WTC11 (cell line): Measurements from ENCODE around the gene HDAC5. TPM values are rescaled to one million over a fixed set of nuclear protein-coding genes. Genes with fewer than 3 reads are reported as not detected.

Experiments used
- ATAC-seq: fragments of 200-7000 bp; cut with Tn5 transposase; 2 replicates; pipeline ENCODE4 v1.10.0; 2021; ENCODE audit warnings: mild to moderate bottlenecking, moderate library complexity
- CTCF ChIA-PET: fragments of 300-600 bp; sonication (Branson Sonifier 250); formaldehyde crosslinking; loops from one replicate; lab custom pipeline; 2021; ENCODE audit warnings: antibody characterized with exemption; lab: Charles Lee
- POLR2A ChIA-PET: fragments of 350-600 bp; sonication (Branson Sonifier 250); formaldehyde crosslinking; loops from one replicate; lab custom pipeline; 2021; ENCODE audit warnings: antibody characterized with exemption; lab: Charles Lee
- DNase-seq: peaks from one replicate; pipeline ENCODE4 v3.0.0; 2021; ENCODE audit warnings: low spot score
- H3K27ac Mint-ChIP-seq: 2 replicates; pipeline ENCODE4 v1.8.0; 2021; ENCODE audit warnings: mixed read lengths
- H3K27me3 Mint-ChIP-seq: 2 replicates; pipeline ENCODE4 v1.8.0; 2021; ENCODE audit warnings: low read depth, mild to moderate bottlenecking, moderate library complexity, mixed read lengths
- H3K36me3 Mint-ChIP-seq: 2 replicates; pipeline ENCODE4 v1.8.0; 2021; ENCODE audit warnings: mixed read lengths
- H3K4me1 Mint-ChIP-seq: 2 replicates; pipeline ENCODE4 v1.8.0; 2022; ENCODE audit warnings: mixed read lengths
- H3K4me3 Mint-ChIP-seq: 2 replicates; pipeline ENCODE4 v1.8.0; 2021; ENCODE audit warnings: mild to moderate bottlenecking, moderate library complexity, mixed read lengths
- H3K9me3 Mint-ChIP-seq: 2 replicates; pipeline ENCODE4 v1.8.0; 2021; ENCODE audit warnings: mixed read lengths
- CREM ChIP-seq: sonication (generic); formaldehyde crosslinking; IDR thresholded peaks from 2 replicates; pipeline ENCODE4 v1.8.1; 2022; ENCODE audit warnings: mild to moderate bottlenecking, missing genetic modification reagents, moderate library complexity
- ELF4 ChIP-seq: sonication (generic); formaldehyde crosslinking; IDR thresholded peaks from 2 replicates; pipeline ENCODE4 v1.8.1; 2022; ENCODE audit warnings: low read depth, mild to moderate bottlenecking, moderate library complexity, missing genetic modification reagents
- ESRRA ChIP-seq: sonication (generic); formaldehyde crosslinking; IDR thresholded peaks from 2 replicates; pipeline ENCODE4 v1.8.1; 2022; ENCODE audit warnings: mild to moderate bottlenecking, missing genetic modification reagents, borderline replicate concordance
- FOXJ3 ChIP-seq: sonication (generic); formaldehyde crosslinking; IDR thresholded peaks from 2 replicates; pipeline ENCODE4 v1.9.0; 2021; ENCODE audit warnings: missing genetic modification reagents, mild to moderate bottlenecking, borderline replicate concordance
- GRHL2 ChIP-seq: fragments of 250-450 bp; sonication (Bioruptor Pico); IDR thresholded peaks from 2 replicates; pipeline ENCODE4 v1.8.0; 2022; ENCODE audit warnings: mild to moderate bottlenecking, moderate library complexity; ENCODE audit not compliant: insufficient replicate concordance, severe bottlenecking
- HMGA2 ChIP-seq: fragments of 250-450 bp; sonication (Bioruptor Pico); IDR thresholded peaks from 2 replicates; pipeline ENCODE4 v1.4.0; 2021; ENCODE audit warnings: mild to moderate bottlenecking, moderate library complexity
- JAZF1 ChIP-seq: fragments of 250-450 bp; sonication (Bioruptor Pico); IDR thresholded peaks from 2 replicates; pipeline ENCODE4 v1.9.0; 2021; ENCODE audit warnings: moderate library complexity, mild to moderate bottlenecking, inconsistent platforms
- NR3C1 ChIP-seq: sonication (generic); formaldehyde crosslinking; conservative IDR thresholded peaks from 2 replicates; pipeline ENCODE4 v1.8.1; 2023; ENCODE audit warnings: low read depth, mild to moderate bottlenecking, missing genetic modification reagents
- RELA ChIP-seq: sonication (generic); formaldehyde crosslinking; IDR thresholded peaks from 2 replicates; pipeline ENCODE4 v1.8.1; 2022; ENCODE audit warnings: missing genetic modification reagents, mild to moderate bottlenecking, borderline replicate concordance
- RORB ChIP-seq: fragments of 250-450 bp; sonication (Bioruptor Pico); IDR thresholded peaks from 2 replicates; pipeline ENCODE4 v1.9.0; 2021; ENCODE audit warnings: mild to moderate bottlenecking
- SMAD3 ChIP-seq: sonication (generic); formaldehyde crosslinking; IDR thresholded peaks from 2 replicates; pipeline ENCODE4 v1.8.0; 2022; ENCODE audit warnings: missing genetic modification reagents, mild to moderate bottlenecking, borderline replicate concordance
- TCF7 ChIP-seq: sonication (generic); formaldehyde crosslinking; IDR thresholded peaks from 2 replicates; pipeline ENCODE4 v1.8.0; 2022; ENCODE audit warnings: mild to moderate bottlenecking, low read depth, missing genetic modification reagents, moderate library complexity
- TP53 ChIP-seq: sonication (generic); formaldehyde crosslinking; IDR thresholded peaks from 2 replicates; pipeline ENCODE4 v1.8.1; 2023; ENCODE audit warnings: mild to moderate bottlenecking, missing genetic modification reagents
- ZBTB21 ChIP-seq: sonication (generic); formaldehyde crosslinking; IDR thresholded peaks from 2 replicates; pipeline ENCODE4 v1.8.1; 2023; ENCODE audit warnings: mild to moderate bottlenecking, missing genetic modification reagents, borderline replicate concordance
- ZNF232 ChIP-seq: sonication (generic); formaldehyde crosslinking; IDR thresholded peaks from 2 replicates; pipeline ENCODE4 v1.8.0; 2022; ENCODE audit warnings: mild to moderate bottlenecking, missing genetic modification reagents
- ZNF317 ChIP-seq: sonication (generic); formaldehyde crosslinking; IDR thresholded peaks from 2 replicates; pipeline ENCODE4 v1.8.1; 2023; ENCODE audit warnings: low read depth, mild to moderate bottlenecking, moderate library complexity, missing genetic modification reagents, borderline replicate concordance
- total RNA-seq: library from RNA; stranded (reverse); gene quantifications from 3 replicates; pipeline ENCODE4 v1.2.3, GENCODE V29; 2021
- TF ChIP-seq, protein P1 (sequence below): sonication (generic); formaldehyde crosslinking; IDR thresholded peaks from 2 replicates; pipeline ENCODE4 v1.8.1; 2023; ENCODE audit warnings: mild to moderate bottlenecking, moderate library complexity, missing genetic modification reagents
- TF ChIP-seq, protein P2 (sequence below): fragments of 250-450 bp; sonication (Bioruptor Pico); conservative IDR thresholded peaks from 2 replicates; pipeline ENCODE4 v1.9.0; 2021; ENCODE audit warnings: mild to moderate bottlenecking
- TF ChIP-seq, protein P3 (sequence below): sonication (generic); formaldehyde crosslinking; IDR thresholded peaks from 2 replicates; pipeline ENCODE4 v1.8.1; 2023; ENCODE audit warnings: mild to moderate bottlenecking, missing genetic modification reagents, moderate library complexity
- TF ChIP-seq, protein P4 (sequence below): sonication (generic); formaldehyde crosslinking; IDR thresholded peaks from 2 replicates; pipeline ENCODE4 v1.8.0; 2022; ENCODE audit warnings: mild to moderate bottlenecking, missing genetic modification reagents
- TF ChIP-seq, protein P5 (sequence below): fragments of 200-600 bp; IDR thresholded peaks from 2 replicates; pipeline ENCODE4 v1.8.0; 2022; ENCODE audit warnings: antibody characterized with exemption
- TF ChIP-seq, protein P6 (sequence below): sonication (generic); formaldehyde crosslinking; IDR thresholded peaks from 2 replicates; pipeline ENCODE4 v1.8.0; 2023; ENCODE audit warnings: mild to moderate bottlenecking, missing genetic modification reagents

HDAC5 gene
- total RNA-seq, 1 experiment from 2014 or later: 61.6 TPM

DNA sequence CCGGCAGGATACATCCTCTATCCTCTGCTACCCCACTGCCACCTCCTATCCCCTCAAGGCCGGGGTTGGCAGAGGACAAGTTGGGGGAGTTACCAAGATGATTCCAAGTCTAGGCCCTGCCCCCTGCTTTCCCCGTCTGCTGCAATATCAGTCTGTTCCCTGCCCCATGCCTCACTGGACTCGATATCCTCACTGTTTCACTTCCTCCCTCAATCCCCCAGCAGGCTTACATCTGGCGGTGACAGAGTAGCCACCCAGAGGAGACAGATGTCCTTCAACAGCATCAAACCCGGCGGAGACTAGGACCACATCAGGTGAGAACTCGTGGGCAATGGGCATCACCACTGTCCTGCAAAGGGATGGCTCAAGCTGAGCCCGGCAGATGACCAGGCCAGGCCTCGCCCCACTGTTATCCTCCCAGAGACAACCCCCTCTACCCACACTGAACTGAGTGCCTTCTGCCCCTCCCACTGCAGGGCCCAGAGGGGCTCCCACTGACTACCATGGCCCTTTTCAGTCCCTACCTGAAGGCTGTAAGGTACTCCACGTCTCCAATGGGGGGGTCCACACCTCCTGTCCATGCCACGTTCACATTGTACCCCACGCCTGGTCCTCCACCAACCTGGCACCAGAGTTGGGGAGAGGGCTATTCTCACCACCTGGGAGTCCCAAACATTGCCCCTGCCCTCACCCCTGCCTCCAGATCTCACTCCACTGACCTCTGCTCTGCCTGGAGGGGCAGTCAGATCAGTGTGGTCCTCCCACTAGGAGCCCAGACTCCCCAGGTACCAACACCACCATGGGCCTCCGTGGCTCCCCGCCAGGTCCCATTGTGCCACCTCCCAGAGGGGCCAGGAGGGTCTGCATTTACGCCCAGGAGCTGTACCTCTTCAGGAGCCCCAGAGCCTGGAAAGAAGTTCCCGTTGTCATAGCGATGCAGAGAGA is 43.3 kb downstream of the HDAC5 start:
- TF ChIP-seq FOXJ3 (no peak), HMGA2 (CRISPR knock-in tag) (no peak), NR3C1 (CRISPR knock-in tag) (no peak), RORB (no peak), ZNF317 (CRISPR knock-in tag) (no peak), JAZF1 (no peak), GRHL2 (CRISPR knock-in tag) (no peak), CREM (CRISPR knock-in tag) (no peak), ZBTB21 (no peak), TCF7 (CRISPR knock-in tag) (no peak)
- TF ChIP-seq, protein P1, sequence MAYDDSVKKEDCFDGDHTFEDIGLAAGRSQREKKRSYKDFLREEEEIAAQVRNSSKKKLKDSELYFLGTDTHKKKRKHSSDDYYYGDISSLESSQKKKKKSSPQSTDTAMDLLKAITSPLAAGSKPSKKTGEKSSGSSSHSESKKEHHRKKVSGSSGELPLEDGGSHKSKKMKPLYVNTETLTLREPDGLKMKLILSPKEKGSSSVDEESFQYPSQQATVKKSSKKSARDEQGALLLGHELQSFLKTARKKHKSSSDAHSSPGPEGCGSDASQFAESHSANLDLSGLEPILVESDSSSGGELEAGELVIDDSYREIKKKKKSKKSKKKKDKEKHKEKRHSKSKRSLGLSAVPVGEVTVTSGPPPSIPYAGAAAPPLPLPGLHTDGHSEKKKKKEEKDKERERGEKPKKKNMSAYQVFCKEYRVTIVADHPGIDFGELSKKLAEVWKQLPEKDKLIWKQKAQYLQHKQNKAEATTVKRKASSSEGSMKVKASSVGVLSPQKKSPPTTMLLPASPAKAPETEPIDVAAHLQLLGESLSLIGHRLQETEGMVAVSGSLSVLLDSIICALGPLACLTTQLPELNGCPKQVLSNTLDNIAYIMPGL (CRISPR knock-in tag): no peak
- TF ChIP-seq, protein P2, sequence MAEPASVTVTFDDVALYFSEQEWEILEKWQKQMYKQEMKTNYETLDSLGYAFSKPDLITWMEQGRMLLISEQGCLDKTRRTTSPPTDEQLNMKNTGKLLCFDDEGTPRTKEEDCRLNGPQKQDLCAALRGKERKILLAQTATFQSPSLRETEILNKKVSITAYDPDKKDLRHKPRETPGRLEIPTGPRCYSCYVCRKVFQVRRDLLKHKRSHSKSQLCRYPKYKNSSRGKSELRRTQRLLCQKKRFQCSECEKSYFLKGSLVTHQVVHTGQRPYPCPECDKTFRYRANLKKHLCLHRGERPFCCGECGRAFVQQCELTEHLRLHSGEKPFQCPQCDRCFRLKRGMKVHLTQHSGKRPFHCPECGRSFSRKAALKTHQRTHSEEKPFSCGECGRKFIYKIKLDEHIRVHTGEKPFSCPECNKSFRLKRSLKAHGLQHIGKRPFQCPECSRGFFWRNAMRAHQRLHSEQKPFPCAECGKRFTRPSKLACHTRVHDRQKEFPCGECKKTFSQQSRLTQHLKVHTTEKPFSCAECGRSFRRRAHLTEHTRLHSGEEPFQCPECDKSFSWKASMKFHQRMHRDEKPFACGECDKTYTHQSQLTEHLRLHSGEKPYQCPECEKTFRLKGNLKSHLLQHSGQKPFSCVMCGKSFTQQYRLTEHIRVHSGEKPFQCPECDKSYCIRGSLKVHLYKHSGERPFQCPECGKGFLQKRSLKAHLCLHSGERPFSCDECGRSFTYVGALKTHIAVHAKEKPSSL (CRISPR knock-in tag): no peak
- TF ChIP-seq, protein P3, sequence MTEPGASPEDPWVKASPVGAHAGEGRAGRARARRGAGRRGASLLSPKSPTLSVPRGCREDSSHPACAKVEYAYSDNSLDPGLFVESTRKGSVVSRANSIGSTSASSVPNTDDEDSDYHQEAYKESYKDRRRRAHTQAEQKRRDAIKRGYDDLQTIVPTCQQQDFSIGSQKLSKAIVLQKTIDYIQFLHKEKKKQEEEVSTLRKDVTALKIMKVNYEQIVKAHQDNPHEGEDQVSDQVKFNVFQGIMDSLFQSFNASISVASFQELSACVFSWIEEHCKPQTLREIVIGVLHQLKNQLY (CRISPR knock-in tag): no peak
- TF ChIP-seq, all 79 proteins: peak for 0
- H3K4me3 Mint-ChIP-seq: no peak overlapping the region
- peak overlapping the region; percentile 80 for H3K27ac Mint-ChIP-seq
- ATAC-seq (no peak), DNase-seq (no peak)
- H3K4me1 Mint-ChIP-seq: peaks cover 6% of the 10 kb centered on the region
- peaks cover 46% of the 10 kb centered on the region for H3K36me3 Mint-ChIP-seq
- no peaks in the 10 kb centered on the region for H3K9me3 Mint-ChIP-seq
- H3K27me3 Mint-ChIP-seq: no peaks in the 10 kb centered on the region
- ChIA-PET CTCF (no interaction called here), POLR2A (interaction anchor here (0.6 kb wide), 1 partner anchor 8 kb away, joined by 3 read pairs; no protein-coding TSS in a partner anchor)

DNA sequence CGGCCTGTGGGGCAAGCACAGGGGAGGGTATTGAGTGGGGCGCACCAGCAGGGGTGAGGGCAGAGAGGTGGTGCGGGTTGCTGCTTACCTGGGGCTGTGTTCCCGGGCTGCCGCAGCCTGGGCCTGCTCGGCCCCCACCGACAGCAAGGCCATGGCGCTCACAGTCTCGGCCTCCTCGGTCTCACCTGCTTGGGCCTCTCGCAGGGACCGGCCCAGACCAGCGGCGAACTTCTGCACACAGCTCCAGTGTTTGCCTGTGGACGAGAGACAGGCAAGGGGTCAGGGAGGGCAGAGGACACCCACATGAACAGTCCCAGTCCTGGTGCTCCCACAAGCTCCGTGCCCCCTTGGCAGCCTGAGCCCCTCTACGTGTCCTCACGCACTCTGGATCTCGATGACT is 45.0 kb downstream of the HDAC5 start:
- DNase-seq (no peak), ATAC-seq (0 out of 2 replicates have a peak, but pooled peaks have one; percentile 7)
- Mint-ChIP-seq H3K4me1 (peaks cover 8% of the 10 kb centered on the region), H3K36me3 (peaks cover 45% of the 10 kb centered on the region), H3K27ac (no peak overlapping the region), H3K27me3 (no peaks in the 10 kb centered on the region), H3K9me3 (no peaks in the 10 kb centered on the region), H3K4me3 (no peak overlapping the region)
- POLR2A ChIA-PET: interaction anchor here (0.6 to 1.8 kb wide), 3 partner anchors 9 to 49 kb away, joined by 4 to 6 read pairs (median 5); no protein-coding TSS in a partner anchor
- CTCF ChIA-PET: interaction anchor here (1.9 kb wide), 1 partner anchor 9 kb away, joined by 5 read pairs; no protein-coding TSS in a partner anchor
- TF ChIP-seq RELA (CRISPR knock-in tag) (no peak), GRHL2 (CRISPR knock-in tag) (no peak), ZNF232 (CRISPR knock-in tag) (no peak), SMAD3 (CRISPR knock-in tag) (no peak), ZNF317 (CRISPR knock-in tag) (no peak), ESRRA (CRISPR knock-in tag) (no peak), ELF4 (CRISPR knock-in tag) (no peak), TP53 (CRISPR knock-in tag) (no peak)
- TF ChIP-seq, protein P4, sequence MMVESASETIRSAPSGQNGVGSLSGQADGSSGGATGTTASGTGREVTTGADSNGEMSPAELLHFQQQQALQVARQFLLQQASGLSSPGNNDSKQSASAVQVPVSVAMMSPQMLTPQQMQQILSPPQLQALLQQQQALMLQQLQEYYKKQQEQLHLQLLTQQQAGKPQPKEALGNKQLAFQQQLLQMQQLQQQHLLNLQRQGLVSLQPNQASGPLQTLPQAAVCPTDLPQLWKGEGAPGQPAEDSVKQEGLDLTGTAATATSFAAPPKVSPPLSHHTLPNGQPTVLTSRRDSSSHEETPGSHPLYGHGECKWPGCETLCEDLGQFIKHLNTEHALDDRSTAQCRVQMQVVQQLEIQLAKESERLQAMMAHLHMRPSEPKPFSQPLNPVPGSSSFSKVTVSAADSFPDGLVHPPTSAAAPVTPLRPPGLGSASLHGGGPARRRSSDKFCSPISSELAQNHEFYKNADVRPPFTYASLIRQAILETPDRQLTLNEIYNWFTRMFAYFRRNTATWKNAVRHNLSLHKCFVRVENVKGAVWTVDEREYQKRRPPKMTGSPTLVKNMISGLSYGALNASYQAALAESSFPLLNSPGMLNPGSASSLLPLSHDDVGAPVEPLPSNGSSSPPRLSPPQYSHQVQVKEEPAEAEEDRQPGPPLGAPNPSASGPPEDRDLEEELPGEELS (CRISPR knock-in tag): no peak
- TF ChIP-seq, protein P5, sequence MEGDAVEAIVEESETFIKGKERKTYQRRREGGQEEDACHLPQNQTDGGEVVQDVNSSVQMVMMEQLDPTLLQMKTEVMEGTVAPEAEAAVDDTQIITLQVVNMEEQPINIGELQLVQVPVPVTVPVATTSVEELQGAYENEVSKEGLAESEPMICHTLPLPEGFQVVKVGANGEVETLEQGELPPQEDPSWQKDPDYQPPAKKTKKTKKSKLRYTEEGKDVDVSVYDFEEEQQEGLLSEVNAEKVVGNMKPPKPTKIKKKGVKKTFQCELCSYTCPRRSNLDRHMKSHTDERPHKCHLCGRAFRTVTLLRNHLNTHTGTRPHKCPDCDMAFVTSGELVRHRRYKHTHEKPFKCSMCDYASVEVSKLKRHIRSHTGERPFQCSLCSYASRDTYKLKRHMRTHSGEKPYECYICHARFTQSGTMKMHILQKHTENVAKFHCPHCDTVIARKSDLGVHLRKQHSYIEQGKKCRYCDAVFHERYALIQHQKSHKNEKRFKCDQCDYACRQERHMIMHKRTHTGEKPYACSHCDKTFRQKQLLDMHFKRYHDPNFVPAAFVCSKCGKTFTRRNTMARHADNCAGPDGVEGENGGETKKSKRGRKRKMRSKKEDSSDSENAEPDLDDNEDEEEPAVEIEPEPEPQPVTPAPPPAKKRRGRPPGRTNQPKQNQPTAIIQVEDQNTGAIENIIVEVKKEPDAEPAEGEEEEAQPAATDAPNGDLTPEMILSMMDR: no peak
- TF ChIP-seq, protein P6, sequence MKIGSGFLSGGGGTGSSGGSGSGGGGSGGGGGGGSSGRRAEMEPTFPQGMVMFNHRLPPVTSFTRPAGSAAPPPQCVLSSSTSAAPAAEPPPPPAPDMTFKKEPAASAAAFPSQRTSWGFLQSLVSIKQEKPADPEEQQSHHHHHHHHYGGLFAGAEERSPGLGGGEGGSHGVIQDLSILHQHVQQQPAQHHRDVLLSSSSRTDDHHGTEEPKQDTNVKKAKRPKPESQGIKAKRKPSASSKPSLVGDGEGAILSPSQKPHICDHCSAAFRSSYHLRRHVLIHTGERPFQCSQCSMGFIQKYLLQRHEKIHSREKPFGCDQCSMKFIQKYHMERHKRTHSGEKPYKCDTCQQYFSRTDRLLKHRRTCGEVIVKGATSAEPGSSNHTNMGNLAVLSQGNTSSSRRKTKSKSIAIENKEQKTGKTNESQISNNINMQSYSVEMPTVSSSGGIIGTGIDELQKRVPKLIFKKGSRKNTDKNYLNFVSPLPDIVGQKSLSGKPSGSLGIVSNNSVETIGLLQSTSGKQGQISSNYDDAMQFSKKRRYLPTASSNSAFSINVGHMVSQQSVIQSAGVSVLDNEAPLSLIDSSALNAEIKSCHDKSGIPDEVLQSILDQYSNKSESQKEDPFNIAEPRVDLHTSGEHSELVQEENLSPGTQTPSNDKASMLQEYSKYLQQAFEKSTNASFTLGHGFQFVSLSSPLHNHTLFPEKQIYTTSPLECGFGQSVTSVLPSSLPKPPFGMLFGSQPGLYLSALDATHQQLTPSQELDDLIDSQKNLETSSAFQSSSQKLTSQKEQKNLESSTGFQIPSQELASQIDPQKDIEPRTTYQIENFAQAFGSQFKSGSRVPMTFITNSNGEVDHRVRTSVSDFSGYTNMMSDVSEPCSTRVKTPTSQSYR (CRISPR knock-in tag): no peak
